ENCODE data around the gene TALDO1. TPM values are rescaled to one million over a fixed set of nuclear protein-coding genes. Genes with fewer than 3 reads are reported as not detected.

Gene TALDO1
- total and polyA plus RNA-seq, 2 experiments from 2014 or later, result 137 to 161 TPM

- DNase-seq (ENCODE audit: low spot score), result no peak
- TF ChIP-seq EZH2 (IDR thresholded peaks at IDR 0.05; ENCODE audit: borderline replicate concordance) (no peak), CTCF (IDR thresholded peaks at IDR 0.05; ENCODE audit: poor library complexity) (no peak), EZH2phosphoT487 (IDR thresholded peaks at IDR 0.05; ENCODE audit: low read depth, severe bottlenecking, unreplicated experiment) (no peak)
- no peaks in the 10 kb centered on the region for H3K9me2 ChIP-seq (replicated peaks; ENCODE audit: insufficient read depth)
- peaks cover 7% of the 10 kb centered on the region for H3K4me1 ChIP-seq (ENCODE audit: insufficient read depth)
- no peaks in the 10 kb centered on the region for H3K9me3 ChIP-seq (ENCODE audit: low read depth)
- no peak overlapping the region for H3K4me3 ChIP-seq
- H2AFZ ChIP-seq, result no peak overlapping the region
- H3K27ac ChIP-seq, result no peak overlapping the region
- 98% methylated on average over 6 of the region's 6 CpGs for WGBS (ENCODE audit: low lambda C conversion rate, missing lambda C conversion rate)
- no peak overlapping the region for H3K4me2 ChIP-seq
- peaks cover 22% of the 10 kb centered on the region for H4K20me1 ChIP-seq (ENCODE audit: insufficient read depth, poor library complexity, severe bottlenecking)
- H3K27me3 ChIP-seq, result no peaks in the 10 kb centered on the region
- no peaks in the 10 kb centered on the region for H3K36me3 ChIP-seq (replicated peaks; ENCODE audit: insufficient read depth, low read depth)
- peaks cover 34% of the 10 kb centered on the region for H3K79me2 ChIP-seq
Observed at GRCh38 chr11:813072-813455, 65.8 kb downstream of the TALDO1 start.

- TF ChIP-seq EZH2 (IDR thresholded peaks at IDR 0.05; ENCODE audit: borderline replicate concordance), result no peak
- no peak for TF ChIP-seq CTCF (IDR thresholded peaks at IDR 0.05; ENCODE audit: poor library complexity)
- no peak for TF ChIP-seq EZH2phosphoT487 (IDR thresholded peaks at IDR 0.05; ENCODE audit: low read depth, severe bottlenecking, unreplicated experiment)
- Histone ChIP-seq H2AFZ (no peak overlapping the region), H4K20me1 (ENCODE audit: insufficient read depth, poor library complexity, severe bottlenecking) (peaks cover 22% of the 10 kb centered on the region), H3K4me2 (no peak overlapping the region), H3K9me3 (ENCODE audit: low read depth) (no peaks in the 10 kb centered on the region), H3K27me3 (no peaks in the 10 kb centered on the region), H3K27ac (no peak overlapping the region), H3K4me1 (ENCODE audit: insufficient read depth) (peaks cover 9% of the 10 kb centered on the region), H3K36me3 (replicated peaks; ENCODE audit: insufficient read depth, low read depth) (no peaks in the 10 kb centered on the region), H3K9me2 (replicated peaks; ENCODE audit: insufficient read depth) (no peaks in the 10 kb centered on the region), H3K4me3 (no peak overlapping the region), H3K79me2 (peaks cover 28% of the 10 kb centered on the region)
- WGBS (ENCODE audit: low lambda C conversion rate, missing lambda C conversion rate), result 91% methylated on average over 9 of the region's 9 CpGs
- DNase-seq (ENCODE audit: low spot score), result no peak
Observed at GRCh38 chr11:813456-814096, 66.3 kb downstream of the TALDO1 start.

Small RNA genes lying within 50 kb of the gene (small RNA-seq; reads per million reads assigned to genes)
- not detected for gene SNORA52

Other genes with a start within 250 kb of the TALDO1 start
- 87.5 and 105 TPM in 2 replicates for gene RNH1, start 240.2 kb upstream of the TALDO1 start, total RNA-seq
- 199 and 200 TPM in 2 replicates for gene RNH1, start 240.2 kb upstream of the TALDO1 start, polyA plus RNA-seq
- 19.3 and 28.4 TPM in 2 replicates for gene HRAS, start 211.9 kb upstream of the TALDO1 start, total RNA-seq
- gene HRAS, start 211.9 kb upstream of the TALDO1 start, polyA plus RNA-seq, result 57.9 and 84.0 TPM in 2 replicates
- 0.64 and 1.6 TPM in 2 replicates for gene LRRC56, start 209.9 kb upstream of the TALDO1 start, total RNA-seq
- gene LRRC56, start 209.9 kb upstream of the TALDO1 start, polyA plus RNA-seq, result 0.40 and 1.2 TPM in 2 replicates
- gene LMNTD2, start 186.7 kb upstream of the TALDO1 start, total RNA-seq, result 3.4 and 7.3 TPM in 2 replicates
- 15.9 and 19.1 TPM in 2 replicates for gene LMNTD2, start 186.7 kb upstream of the TALDO1 start, polyA plus RNA-seq
- 47.6 and 75.8 TPM in 2 replicates for gene RASSF7, start 186.5 kb upstream of the TALDO1 start, total RNA-seq
- 104 and 130 TPM in 2 replicates for gene RASSF7, start 186.5 kb upstream of the TALDO1 start, polyA plus RNA-seq
- 25.6 and 26.9 TPM in 2 replicates for gene PHRF1, start 171.0 kb upstream of the TALDO1 start, total RNA-seq
- 25.6 TPM in 2 replicates for gene PHRF1, start 171.0 kb upstream of the TALDO1 start, polyA plus RNA-seq
- gene IRF7, start 131.5 kb upstream of the TALDO1 start, total RNA-seq, result 9.3 and 10.4 TPM in 2 replicates
- gene IRF7, start 131.5 kb upstream of the TALDO1 start, polyA plus RNA-seq, result 24.6 and 30.4 TPM in 2 replicates
- 91.5 and 114 TPM in 2 replicates for gene CDHR5, start 122.5 kb upstream of the TALDO1 start, total RNA-seq
- 142 and 166 TPM in 2 replicates for gene CDHR5, start 122.5 kb upstream of the TALDO1 start, polyA plus RNA-seq
- gene SCT, start 120.3 kb upstream of the TALDO1 start, total RNA-seq, result not detected in 2 replicates
- gene SCT, start 120.3 kb upstream of the TALDO1 start, polyA plus RNA-seq, result 20.5 and 21.7 TPM in 2 replicates
- not detected in 2 replicates for gene DRD4, start 110.2 kb upstream of the TALDO1 start, total RNA-seq
- gene DRD4, start 110.2 kb upstream of the TALDO1 start, polyA plus RNA-seq, result 1.1 and 2.9 TPM in 2 replicates
- gene DEAF1, start 52.2 kb upstream of the TALDO1 start, total RNA-seq, result 27.2 and 41.5 TPM in 2 replicates
- gene DEAF1, start 52.2 kb upstream of the TALDO1 start, polyA plus RNA-seq, result 59.1 and 75.1 TPM in 2 replicates
- gene TMEM80, start 51.6 kb upstream of the TALDO1 start, total RNA-seq, result 23.8 and 26.7 TPM in 2 replicates
- 35.5 and 38.1 TPM in 2 replicates for gene TMEM80, start 51.6 kb upstream of the TALDO1 start, polyA plus RNA-seq
- gene EPS8L2, start 41.2 kb upstream of the TALDO1 start, total RNA-seq, result 135 and 157 TPM in 2 replicates
- 310 and 339 TPM in 2 replicates for gene EPS8L2, start 41.2 kb upstream of the TALDO1 start, polyA plus RNA-seq
- gene GATD1, start 30.0 kb downstream of the TALDO1 start, total RNA-seq, result 21.4 and 24.2 TPM in 2 replicates
- gene GATD1, start 30.0 kb downstream of the TALDO1 start, polyA plus RNA-seq, result 21.6 and 29.0 TPM in 2 replicates
- not detected in 2 replicates for gene CEND1, start 42.6 kb downstream of the TALDO1 start, total RNA-seq
- gene CEND1, start 42.6 kb downstream of the TALDO1 start, polyA plus RNA-seq, result 0.39 TPM in 1 of 2 replicates, not detected in the other
- 11.1 and 16.2 TPM in 2 replicates for gene SLC25A22, start 50.8 kb downstream of the TALDO1 start, total RNA-seq
- gene SLC25A22, start 50.8 kb downstream of the TALDO1 start, polyA plus RNA-seq, result 19.7 and 23.7 TPM in 2 replicates
- gene PIDD1, start 57.8 kb downstream of the TALDO1 start, total RNA-seq, result 7.1 and 11.1 TPM in 2 replicates
- gene PIDD1, start 57.8 kb downstream of the TALDO1 start, polyA plus RNA-seq, result 16.3 and 29.5 TPM in 2 replicates
- gene RPLP2, start 62.5 kb downstream of the TALDO1 start, total RNA-seq, result 342 and 401 TPM in 2 replicates
- gene RPLP2, start 62.5 kb downstream of the TALDO1 start, polyA plus RNA-seq, result 468 and 539 TPM in 2 replicates
- gene PNPLA2, start 71.5 kb downstream of the TALDO1 start, total RNA-seq, result 12.2 and 12.9 TPM in 2 replicates
- gene PNPLA2, start 71.5 kb downstream of the TALDO1 start, polyA plus RNA-seq, result 50.0 and 57.3 TPM in 2 replicates
- 9.7 and 10.2 TPM in 2 replicates for gene CRACR2B, start 80.5 kb downstream of the TALDO1 start, total RNA-seq
- 33.2 and 39.7 TPM in 2 replicates for gene CRACR2B, start 80.5 kb downstream of the TALDO1 start, polyA plus RNA-seq
- 248 and 260 TPM in 2 replicates for gene CD151, start 85.5 kb downstream of the TALDO1 start, total RNA-seq
- gene CD151, start 85.5 kb downstream of the TALDO1 start, polyA plus RNA-seq, result 356 and 392 TPM in 2 replicates
- gene POLR2L, start 95.1 kb downstream of the TALDO1 start, total RNA-seq, result 38.0 and 50.2 TPM in 2 replicates
- gene POLR2L, start 95.1 kb downstream of the TALDO1 start, polyA plus RNA-seq, result 372 and 402 TPM in 2 replicates
- gene TSPAN4, start 95.4 kb downstream of the TALDO1 start, total RNA-seq, result 62.5 and 82.8 TPM in 2 replicates
- gene TSPAN4, start 95.4 kb downstream of the TALDO1 start, polyA plus RNA-seq, result 148 and 177 TPM in 2 replicates
- gene CHID1, start 163.3 kb downstream of the TALDO1 start, total RNA-seq, result 61.5 and 92.4 TPM in 2 replicates
- 152 and 155 TPM in 2 replicates for gene CHID1, start 163.3 kb downstream of the TALDO1 start, polyA plus RNA-seq
- 57.8 and 68.0 TPM in 2 replicates for gene AP2A2, start 178.4 kb downstream of the TALDO1 start, total RNA-seq
- gene AP2A2, start 178.4 kb downstream of the TALDO1 start, polyA plus RNA-seq, result 49.7 and 56.2 TPM in 2 replicates